OCI-M1 (cell line): Measurements from ENCODE around the gene KRTAP10-3.
"Not testable (repeated sequence)": the region's sequence is repeated elsewhere in the genome, so short reads cannot be mapped to it uniquely, and the experiment has no call there.

Experiments
- DNase-seq: peaks from one replicate; lab custom pipeline; 2025; lab: John Stamatoyannopoulos, UW

KRTAP10-3 gene

DNA sequence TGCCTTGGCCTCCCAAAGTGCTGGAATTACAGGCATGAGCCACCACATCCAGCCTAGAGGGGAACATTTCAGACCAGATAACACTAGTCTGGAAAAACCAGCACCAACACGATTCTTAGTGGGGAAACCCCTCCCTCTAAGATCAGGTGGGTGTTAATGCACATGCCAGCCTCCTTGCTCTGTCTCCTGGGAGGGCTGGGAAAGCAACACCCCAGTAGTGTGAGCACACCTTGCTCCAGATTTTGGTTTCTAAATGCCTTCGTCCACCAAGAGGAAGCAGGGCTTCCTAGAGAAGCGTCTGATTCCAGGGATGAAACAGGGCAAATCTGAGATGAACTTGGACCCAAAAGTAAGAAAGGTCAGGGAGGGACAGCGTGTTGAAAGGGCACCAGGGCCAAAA, 12.7 kb upstream of the KRTAP10-3 start:
- no peak for DNase-seq

DNA sequence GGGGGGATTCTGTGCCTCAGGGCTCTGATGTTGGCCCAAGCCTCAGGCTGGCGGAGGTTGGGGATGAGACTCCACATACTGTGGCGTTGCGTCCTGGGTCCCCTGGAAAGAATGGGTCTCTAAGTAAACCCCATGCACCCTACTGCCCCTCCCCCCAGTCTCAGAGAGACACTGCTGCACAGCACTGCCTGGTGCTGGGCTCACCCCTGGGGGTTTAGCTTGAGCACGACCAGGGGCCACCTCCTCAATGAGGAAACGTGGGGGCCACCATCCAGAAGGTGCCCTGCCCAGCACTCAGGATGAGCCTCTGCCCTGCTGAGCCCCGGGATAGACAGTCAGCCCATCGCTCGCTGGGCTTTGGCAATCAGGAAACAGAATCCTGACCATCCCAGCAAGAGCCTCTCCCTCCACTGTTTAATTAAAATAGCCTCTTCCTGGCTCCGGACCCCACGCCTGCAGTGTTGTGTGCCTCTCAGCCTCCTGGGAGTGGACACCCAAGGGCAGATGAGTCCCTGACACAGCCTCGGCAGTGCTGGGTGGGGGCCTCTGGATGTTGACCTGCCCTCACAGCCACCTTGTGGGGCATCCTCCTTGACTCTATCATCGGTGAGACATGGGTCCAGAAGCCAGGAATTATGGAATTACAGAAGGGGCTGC, 11.4 kb upstream of the KRTAP10-3 start:
- no peak for DNase-seq

DNA sequence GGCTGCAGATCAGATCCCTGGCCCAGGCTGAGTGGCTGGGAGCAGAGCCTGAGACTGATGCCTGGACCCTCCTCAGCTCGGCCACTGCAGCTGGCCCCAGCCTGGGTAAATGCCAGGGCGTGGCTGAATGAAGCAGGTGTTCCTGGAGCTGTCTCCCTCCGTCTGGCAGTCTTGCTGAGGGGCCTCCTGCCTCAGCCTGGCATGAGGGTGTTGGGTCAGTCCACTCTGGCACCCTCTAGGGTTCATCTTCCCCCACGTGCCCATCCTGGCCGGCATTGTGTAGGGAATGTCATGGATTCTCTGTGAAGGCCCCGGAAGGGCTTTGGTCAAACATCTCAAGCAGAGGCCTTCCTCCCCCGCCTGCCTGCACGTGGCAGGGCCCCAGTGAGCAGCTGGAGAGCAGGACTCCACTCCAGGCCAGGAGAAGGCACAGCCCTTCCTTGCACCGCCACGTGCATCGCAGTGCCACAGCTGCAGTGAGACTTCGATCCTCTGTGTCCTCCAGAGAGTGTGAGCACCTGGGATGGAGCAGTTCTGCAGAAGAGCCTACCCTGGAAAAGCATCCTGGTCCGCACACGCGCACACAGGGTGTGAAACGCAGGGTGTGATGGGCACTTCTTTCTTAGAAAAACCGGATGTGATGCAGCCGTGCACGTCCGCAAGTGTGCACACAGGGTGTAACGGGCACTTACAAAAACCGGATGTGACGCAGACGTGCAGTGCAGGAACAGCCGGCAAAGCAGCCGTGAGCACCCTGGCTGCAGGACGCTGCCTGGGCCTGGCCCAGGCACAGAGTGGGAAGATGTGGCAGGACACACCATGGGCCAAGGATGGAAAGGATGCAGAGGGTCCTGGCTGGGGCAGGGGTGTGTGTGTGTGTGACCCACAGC, 10.3 kb upstream of the KRTAP10-3 start:
- DNase-seq, result no peak

- no peak for DNase-seq
Measured at GRCh38 chr21:44568261-44568660, 9.7 kb upstream of the KRTAP10-3 start.

DNA sequence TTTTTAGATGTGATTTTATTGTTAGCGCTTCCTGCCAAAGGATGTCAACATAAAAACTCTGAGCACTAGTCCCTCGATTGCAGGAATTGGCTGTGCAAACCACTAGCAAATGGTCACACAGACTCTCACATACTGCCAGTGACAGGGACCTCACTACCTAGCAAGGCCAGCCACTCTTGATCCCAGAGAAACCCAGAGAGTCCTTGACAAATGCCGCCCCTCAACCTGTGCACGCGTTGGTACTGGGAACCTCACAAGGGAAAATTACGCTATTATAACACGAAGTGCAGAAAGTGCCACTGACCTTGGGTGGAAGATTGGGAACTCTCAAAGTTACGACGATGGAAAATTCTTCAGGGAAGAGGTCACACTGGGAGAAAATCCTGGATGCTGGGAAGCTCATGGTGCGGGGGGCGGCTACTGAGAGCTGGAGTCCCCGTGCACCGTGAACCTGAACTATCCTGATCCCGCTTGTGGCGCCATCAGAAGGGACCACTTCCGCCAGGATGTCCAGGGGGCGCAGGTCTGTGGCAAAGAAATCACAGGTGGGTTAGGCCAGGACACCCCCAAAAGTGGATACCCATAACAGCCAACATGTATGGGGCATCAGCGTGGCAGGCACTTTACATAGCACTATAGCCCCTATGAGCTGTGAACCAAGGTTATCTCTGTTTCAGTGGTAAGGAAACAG, 9.0 kb upstream of the KRTAP10-3 start:
- no peak for DNase-seq

DNA sequence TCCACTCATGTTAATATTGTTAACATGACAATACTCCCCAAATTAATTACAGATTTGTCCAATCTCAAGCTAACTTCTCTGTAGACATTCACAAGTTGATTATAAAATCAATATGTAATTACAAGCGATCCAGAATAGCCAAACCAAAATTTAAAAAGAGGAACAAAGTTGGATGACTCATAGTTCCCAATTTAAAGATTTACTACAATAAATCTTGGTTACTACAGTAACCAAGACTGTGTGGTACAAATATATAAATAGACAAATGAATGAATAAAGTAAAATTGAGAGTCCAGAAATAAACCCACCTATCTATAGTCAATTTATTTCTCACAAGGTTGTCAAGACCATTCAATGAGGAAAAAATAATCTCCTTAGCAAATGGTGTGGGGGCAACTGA, 7.8 kb upstream of the KRTAP10-3 start:
- DNase-seq, result peak; percentile 75

GRCh38 chr21:44564886-44565598, 6.4 kb upstream of the KRTAP10-3 start:
- DNase-seq, result no peak

DNA sequence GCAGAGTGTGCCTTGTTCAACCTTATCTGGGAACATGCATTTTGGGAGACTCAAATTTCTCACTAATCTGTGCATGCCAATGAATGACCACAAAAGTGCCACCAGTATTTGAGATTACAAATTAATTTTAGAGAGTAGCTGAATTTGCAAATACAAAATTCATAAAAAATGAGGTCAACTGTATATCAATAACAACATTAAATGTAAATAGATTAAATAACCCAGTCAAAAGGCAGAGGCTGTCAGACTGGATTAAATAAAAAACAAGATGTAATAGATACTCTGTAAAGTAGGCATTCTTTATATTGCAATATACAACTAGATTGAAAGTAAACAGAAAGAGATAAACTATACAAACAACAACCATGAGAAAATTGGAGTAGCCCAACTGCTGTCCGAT, 5.5 kb upstream of the KRTAP10-3 start:
- no peak for DNase-seq

- DNase-seq, result not testable (repeated sequence)
Measured at GRCh38 chr21:44558329-44558675, 293 bp downstream of the KRTAP10-3 start.

DNA sequence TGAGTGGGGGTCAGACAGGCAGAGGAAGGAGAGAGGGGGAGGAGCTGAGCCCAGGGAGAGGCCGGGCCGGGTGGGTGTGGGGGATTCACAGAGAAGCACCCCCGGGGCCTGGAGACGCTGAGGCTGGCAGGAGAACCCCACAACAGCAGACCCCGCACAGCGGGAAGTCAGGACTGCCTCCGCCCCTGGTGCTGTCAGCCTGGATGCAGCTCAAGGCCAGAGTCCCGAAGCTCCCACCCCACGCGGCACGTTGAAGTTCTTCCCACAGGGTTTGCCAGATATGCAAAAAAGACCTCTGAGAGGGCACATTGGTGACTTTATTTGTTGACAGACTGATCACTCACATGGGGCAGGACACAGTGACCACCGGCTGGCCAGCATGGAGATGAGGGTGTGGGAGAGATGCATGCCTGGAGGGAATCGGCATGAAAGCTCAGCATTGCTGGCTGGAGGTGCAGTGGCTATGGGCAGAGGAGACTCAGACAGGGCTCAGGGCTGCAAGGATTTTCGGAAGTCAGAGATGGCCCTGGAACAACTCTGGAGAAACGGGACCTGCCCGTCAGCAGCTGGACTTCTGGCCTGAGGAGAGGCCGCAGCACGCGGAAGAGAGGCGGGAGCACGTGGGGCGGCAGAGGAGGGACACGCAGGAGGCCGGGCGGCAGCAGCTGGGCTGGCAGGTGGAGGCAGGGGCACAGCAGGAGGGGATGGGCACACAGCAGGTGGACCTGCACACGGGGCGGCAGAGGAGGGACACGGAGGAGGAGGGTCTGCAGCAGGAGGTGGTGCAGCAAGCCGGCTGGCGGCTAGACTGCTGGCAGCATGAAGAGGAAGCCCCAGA, 885 bp downstream of the KRTAP10-3 start:
- DNase-seq, result no peak

- no peak for DNase-seq
Measured at GRCh38 chr21:44556879-44557278, 1.7 kb downstream of the KRTAP10-3 start.

DNA sequence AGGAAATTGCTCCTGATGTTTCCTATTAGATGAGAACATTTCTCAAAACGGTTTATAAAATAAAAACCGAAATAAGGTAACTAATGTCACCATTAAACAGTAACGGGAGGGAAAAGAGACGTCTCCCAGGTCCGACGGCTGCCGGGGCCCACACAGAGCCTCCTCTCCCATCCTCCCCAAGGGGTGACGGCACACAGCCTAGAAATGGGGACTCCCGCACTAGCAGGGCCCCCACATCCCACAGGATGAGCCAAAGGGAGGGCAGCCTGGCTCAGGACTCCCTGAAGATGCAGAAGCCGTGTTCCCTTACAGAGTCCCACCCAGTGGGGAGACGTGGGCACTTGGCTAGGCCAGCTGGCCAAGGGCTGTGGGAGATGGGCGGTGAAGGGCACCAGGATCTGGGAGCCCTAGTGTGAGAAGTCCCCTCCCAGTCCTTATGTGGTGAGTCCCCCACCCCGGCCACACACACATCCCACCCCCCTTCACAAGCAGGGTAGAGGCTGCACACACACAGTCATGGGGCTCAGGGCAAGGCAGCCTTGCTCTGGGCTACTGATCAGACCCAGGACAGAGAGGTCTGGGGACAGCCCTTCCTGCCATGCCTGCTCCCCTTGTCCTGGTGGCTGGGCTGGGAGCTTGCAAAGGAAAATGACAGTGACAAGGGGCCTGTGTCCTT, 3.3 kb downstream of the KRTAP10-3 start:
- DNase-seq, result no peak

GRCh38 chr21:44552681-44553080, 5.9 kb downstream of the KRTAP10-3 start:
- DNase-seq, result no peak

GRCh38 chr21:44552136-44552535, 6.5 kb downstream of the KRTAP10-3 start:
- no peak for DNase-seq

- no peak for DNase-seq
Measured at GRCh38 chr21:44551340-44551961, 7.1 kb downstream of the KRTAP10-3 start, which contains the start of gene KRTAP10-2. Gene KRTAP10-2 (minus strand): TSS chr21:44551505. CDS start chr21:44551458, 47 bp downstream.

DNA sequence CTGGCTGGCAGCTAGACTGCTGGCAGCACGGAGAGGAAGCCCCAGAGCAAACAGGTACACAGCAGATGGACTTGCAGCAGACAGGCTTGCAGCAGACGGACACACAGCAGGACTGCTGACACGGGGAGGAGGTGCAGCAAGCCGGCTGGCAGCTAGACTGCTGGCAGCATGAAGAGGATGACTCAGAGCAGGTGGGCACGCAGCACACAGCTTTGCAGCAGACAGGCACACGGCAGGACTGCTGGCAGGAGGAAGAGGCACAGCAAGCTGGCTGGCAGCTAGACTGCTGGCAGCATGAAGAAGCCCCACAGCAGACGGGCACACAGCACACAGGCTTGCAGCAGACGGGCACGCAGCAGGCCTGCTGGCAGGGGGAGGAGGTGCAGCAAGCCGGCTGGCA, 7.8 kb downstream of the KRTAP10-3 start:
- no peak for DNase-seq

DNA sequence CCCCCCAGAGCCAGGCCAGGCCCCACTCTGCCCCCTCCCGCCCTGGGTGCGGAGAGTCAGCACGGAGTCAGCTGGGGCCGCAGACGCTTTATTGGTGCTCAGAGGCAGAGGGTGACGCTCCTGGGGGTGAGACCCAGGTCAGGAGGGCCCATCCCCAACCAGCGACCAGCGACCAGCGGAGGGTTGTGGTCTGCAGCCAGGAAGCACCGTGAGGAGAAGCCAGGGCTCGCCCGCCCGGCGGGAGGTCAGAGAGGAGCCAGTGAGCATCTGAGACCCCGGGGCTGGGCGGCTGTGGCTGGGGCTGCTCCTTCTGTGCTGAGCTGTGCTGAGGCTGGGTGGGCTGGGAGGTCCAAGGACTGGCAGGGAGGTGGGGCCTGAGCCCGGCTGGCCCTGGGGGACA, 8.3 kb downstream of the KRTAP10-3 start:
- not testable (repeated sequence) for DNase-seq

DNA sequence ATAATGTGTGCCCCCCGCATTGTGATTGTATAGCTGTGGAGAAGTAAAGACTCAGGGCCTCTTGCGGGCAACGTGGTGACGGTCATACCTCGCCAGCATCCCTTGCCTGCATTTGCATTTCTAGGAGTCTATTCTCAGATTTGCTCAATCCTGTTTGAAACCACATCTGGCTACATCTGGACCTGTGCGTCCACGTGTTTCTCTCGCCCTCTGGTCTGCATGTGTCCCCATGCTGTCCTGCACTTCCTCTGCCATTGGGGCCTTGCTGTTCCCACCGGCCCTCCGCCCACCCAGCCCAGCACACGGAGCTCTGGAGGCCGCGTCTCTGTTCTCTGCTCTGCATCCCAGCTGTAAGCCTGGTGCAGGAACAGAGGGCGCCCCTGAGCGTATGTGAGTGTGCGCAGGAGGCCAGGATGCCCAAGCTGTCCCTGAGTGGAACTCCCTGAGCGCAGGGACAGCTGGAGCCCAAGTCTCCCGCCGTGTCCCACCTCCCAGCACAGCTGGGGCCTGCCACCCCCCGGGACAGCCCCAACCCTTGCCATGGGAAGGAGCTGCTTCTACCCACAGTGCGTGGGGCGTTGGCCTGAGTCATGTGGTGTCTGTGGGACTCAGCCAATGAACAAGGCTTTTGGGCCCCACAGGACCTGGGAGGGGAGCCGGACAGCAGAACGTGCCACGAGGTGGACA, 8.9 kb downstream of the KRTAP10-3 start:
- no peak for DNase-seq

- DNase-seq, result no peak
Measured at GRCh38 chr21:44548922-44549321, 9.7 kb downstream of the KRTAP10-3 start.

GRCh38 chr21:44548381-44548780, 10.2 kb downstream of the KRTAP10-3 start:
- DNase-seq, result no peak
